Activated B cell treated with CpG ODN at 0.5 μM for 24 hours (primary cell): ENCODE results near the gene ICAM3. TPM values are rescaled to one million over a fixed set of nuclear protein-coding genes. Genes with fewer than 3 reads are reported as not detected.
A peak's percentile ranks its signal among the peaks of the same experiment; 100 is the strongest.

Experiments used
- ATAC-seq: fragments of 200-7000 bp; cut with Tn5 transposase; one replicate; pipeline ENCODE4 v1.10.0; 2021; ENCODE audit warnings: low read depth, mild to moderate bottlenecking, moderate library complexity
- CTCF ChIA-PET: fragments of 350-600 bp; sonication (Branson Sonifier 250); formaldehyde crosslinking; loops from one replicate; lab custom pipeline; 2021; ENCODE audit warnings: antibody characterized with exemption; lab: Charles Lee
- POLR2A ChIA-PET: fragments of 350-600 bp; sonication (Branson Sonifier 250); formaldehyde crosslinking; loops from one replicate; lab custom pipeline; 2021; ENCODE audit warnings: antibody characterized with exemption; lab: Charles Lee
- DNase-seq: peaks from one replicate; pipeline ENCODE4 v3.0.0; 2022
- H3K27ac Mint-ChIP-seq: one replicate; pipeline ENCODE4 v1.8.0; 2020; ENCODE audit warnings: mixed read lengths
- H3K27me3 Mint-ChIP-seq: one replicate; pipeline ENCODE4 v1.8.0; 2021; ENCODE audit warnings: mixed read lengths
- H3K36me3 Mint-ChIP-seq: one replicate; pipeline ENCODE4 v1.8.0; 2021; ENCODE audit warnings: low read depth, mixed read lengths
- H3K4me1 Mint-ChIP-seq: one replicate; pipeline ENCODE4 v1.8.0; 2021; ENCODE audit warnings: mixed read lengths
- H3K4me3 Mint-ChIP-seq: one replicate; pipeline ENCODE4 v1.8.0; 2020; ENCODE audit warnings: mild to moderate bottlenecking, mixed read lengths
- H3K9me3 Mint-ChIP-seq: one replicate; pipeline ENCODE4 v1.8.0; 2020; ENCODE audit warnings: mixed read lengths
- CTCF ChIP-seq: fragments of 200-600 bp; IDR thresholded peaks from one replicate; pipeline ENCODE4 v1.8.0; 2022; ENCODE audit warnings: antibody characterized with exemption, mild to moderate bottlenecking
- intact Hi-C: fragments of 100-400 bp; cut with micrococcal nuclease; formaldehyde crosslinking; loops from one replicate; pipeline ENCODE4 v1.15.1; 2024
- total RNA-seq: library from RNA; stranded (reverse); gene quantifications from 2 replicates; pipeline ENCODE4 v1.2.3, GENCODE V29; 2022

ICAM3 gene
- total RNA-seq, 1 donor from 2014 or later: 147 TPM

- intact Hi-C loops: no loop called here
- H3K27ac Mint-ChIP-seq: no peak overlapping the region
- CTCF ChIA-PET: no interaction called here
- H3K36me3 Mint-ChIP-seq: peaks cover 60% of the 10 kb centered on the region
- H3K27me3 Mint-ChIP-seq: no peaks in the 10 kb centered on the region
- no peak for TF ChIP-seq CTCF
- ATAC-seq (no peak), DNase-seq (no peak)
- no peaks in the 10 kb centered on the region for H3K4me1 Mint-ChIP-seq
- POLR2A ChIA-PET: no interaction called here
- no peaks in the 10 kb centered on the region for H3K9me3 Mint-ChIP-seq
- no peak overlapping the region for H3K4me3 Mint-ChIP-seq
These were observed 13.6 kb upstream of the ICAM3 start for GRCh38 chr19:10352764-10353671.

GRCh38 chr19:10346509-10346908 is 7.1 kb upstream of the ICAM3 start:
- POLR2A ChIA-PET: no interaction called here
- no peak for ATAC-seq
- no peaks in the 10 kb centered on the region for H3K9me3 Mint-ChIP-seq
- no peak overlapping the region for H3K4me3 Mint-ChIP-seq
- no peak for TF ChIP-seq CTCF
- peaks cover 14% of the 10 kb centered on the region for H3K36me3 Mint-ChIP-seq
- no peaks in the 10 kb centered on the region for H3K4me1 Mint-ChIP-seq
- no peak overlapping the region for H3K27ac Mint-ChIP-seq
- CTCF ChIA-PET: no interaction called here
- no peaks in the 10 kb centered on the region for H3K27me3 Mint-ChIP-seq
- intact Hi-C loops: no loop called here
- no peak for DNase-seq

GRCh38 chr19:10344780-10345179 is 5.4 kb upstream of the ICAM3 start:
- POLR2A ChIA-PET: interaction anchor here (0.8 kb wide), 1 partner anchor 22 kb away, joined by 3 read pairs; no protein-coding TSS in a partner anchor
- H3K9me3 Mint-ChIP-seq: no peaks in the 10 kb centered on the region
- CTCF ChIA-PET: no interaction called here

GRCh38 chr19:10343495-10343894 is 4.1 kb upstream of the ICAM3 start:
- TF ChIP-seq CTCF: no peak
- ChIA-PET POLR2A (interaction anchor here (0.8 kb wide), 1 partner anchor 66 kb away, joined by 4 read pairs; no protein-coding TSS in a partner anchor), CTCF (no interaction called here)
- intact Hi-C loops: no loop called here
- H3K27ac Mint-ChIP-seq: no peak overlapping the region
- H3K4me1 Mint-ChIP-seq: peaks cover 23% of the 10 kb centered on the region
- H3K4me3 Mint-ChIP-seq: no peak overlapping the region
- DNase-seq: no peak
- H3K36me3 Mint-ChIP-seq: peaks cover 5% of the 10 kb centered on the region
- no peaks in the 10 kb centered on the region for H3K9me3 Mint-ChIP-seq
- H3K27me3 Mint-ChIP-seq: no peaks in the 10 kb centered on the region
- ATAC-seq: no peak

More at GRCh38 chr19:10344780-10345179, 5.4 kb upstream of the ICAM3 start:
- Mint-ChIP-seq H3K36me3 (peaks cover under 1% of the 10 kb centered on the region), H3K27ac (no peak overlapping the region), H3K27me3 (no peaks in the 10 kb centered on the region), H3K4me1 (peaks cover 10% of the 10 kb centered on the region), H3K4me3 (no peak overlapping the region)
- intact Hi-C loops: no loop called here
- DNase-seq: no peak
- TF ChIP-seq CTCF: no peak
- no peak for ATAC-seq

GRCh38 chr19:10339977-10340376 is 553 bp upstream of the ICAM3 start:
- Mint-ChIP-seq H3K4me1 (peaks cover 28% of the 10 kb centered on the region), H3K27ac (peak overlapping the region; percentile 92), H3K9me3 (no peaks in the 10 kb centered on the region), H3K4me3 (peak overlapping the region; percentile 97), H3K27me3 (no peaks in the 10 kb centered on the region), H3K36me3 (peaks cover 15% of the 10 kb centered on the region)
- ChIA-PET CTCF (no interaction called here), POLR2A (interaction anchor here (0.5 to 2.1 kb wide), 3 partner anchors 40 to 69 kb away, joined by 3 to 7 read pairs (median 5); partner anchors contain the start of genes ICAM1 and TYK2)
- DNase-seq (no peak), ATAC-seq (no peak)
- intact Hi-C loops: loop anchor here (5.0 kb wide), 1 partner anchor 32 kb away; no protein-coding TSS in a partner anchor
- TF ChIP-seq CTCF: no peak
